Effector memory CD4-positive, alpha-beta T cell (primary cell): ENCODE data around the gene PBOV1.

Source experiments
- DNase-seq, 3 donors: peaks; one replicate each; pipeline ENCODE4 v3.0.0-alpha.2; 2020
- H3K27ac ChIP-seq: 2 replicates; pipeline ENCODE4 v1.7.0; 2013; ENCODE audit warnings: mild to moderate bottlenecking, low read length, moderate library complexity; ENCODE audit not compliant: insufficient read depth, poor library complexity, severe bottlenecking
- H3K27me3 ChIP-seq: replicated peaks from 2 replicates; pipeline ENCODE4 v1.7.0; 2013; ENCODE audit warnings: mild to moderate bottlenecking, low read length; ENCODE audit not compliant: insufficient read depth, control insufficient read depth, poor library complexity, severe bottlenecking
- H3K36me3 ChIP-seq: 2 replicates; pipeline ENCODE4 v1.7.0; 2013; ENCODE audit warnings: mild to moderate bottlenecking, low read length, moderate library complexity; ENCODE audit not compliant: control insufficient read depth, insufficient read depth
- H3K4me1 ChIP-seq: 2 replicates; pipeline ENCODE4 v1.7.0; 2013; ENCODE audit warnings: low read length, mild to moderate bottlenecking; ENCODE audit not compliant: control insufficient read depth, insufficient read depth, poor library complexity, severe bottlenecking
- H3K4me3 ChIP-seq: 2 replicates; pipeline ENCODE4 v1.7.0; 2013; ENCODE audit warnings: low read length, low read depth, mild to moderate bottlenecking; ENCODE audit not compliant: insufficient read depth, poor library complexity, severe bottlenecking
- H3K9me3 ChIP-seq: 2 replicates; pipeline ENCODE4 v1.7.0; 2013; ENCODE audit warnings: mild to moderate bottlenecking, low read length, moderate library complexity; ENCODE audit not compliant: control insufficient read depth

The PBOV1 gene

GRCh38 chr6:138211601-138212000 is 6.7 kb downstream of the PBOV1 start:
- Histone ChIP-seq H3K9me3 (no peaks in the 10 kb centered on the region), H3K27ac (no peak overlapping the region), H3K4me1 (no peaks in the 10 kb centered on the region), H3K4me3 (no peak overlapping the region), H3K36me3 (no peaks in the 10 kb centered on the region), H3K27me3 (no peaks in the 10 kb centered on the region)
- DNase-seq: no peak

DNA sequence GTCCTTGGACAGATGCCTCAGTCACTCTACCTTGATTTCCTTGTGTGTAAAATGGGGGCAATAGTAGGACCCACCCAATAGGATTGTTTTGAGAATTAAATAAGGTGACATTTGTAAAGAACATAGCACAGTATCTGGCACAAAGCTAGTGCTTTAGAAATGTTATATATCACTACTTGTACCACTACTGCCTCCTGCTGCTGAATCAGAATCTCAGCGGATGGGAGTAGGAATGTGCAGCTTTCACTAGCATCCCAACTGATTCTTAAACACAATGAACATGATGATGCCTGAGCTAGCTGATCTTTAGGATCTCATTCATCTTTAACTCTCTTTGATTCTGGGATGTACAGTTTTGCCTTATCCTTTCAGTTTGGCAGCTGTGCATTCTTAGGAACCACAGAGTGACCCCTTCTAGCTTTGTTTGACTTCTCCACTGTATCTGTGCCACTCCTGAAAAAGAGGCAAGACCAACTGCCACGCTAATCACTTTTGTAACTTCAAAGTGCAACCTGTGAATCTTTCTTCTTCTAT is 7.2 kb downstream of the PBOV1 start:
- no peak overlapping the region for H3K4me3 ChIP-seq
- H3K27ac ChIP-seq: no peak overlapping the region
- DNase-seq: no peak
- H3K27me3 ChIP-seq: no peaks in the 10 kb centered on the region
- no peaks in the 10 kb centered on the region for H3K9me3 ChIP-seq
- H3K4me1 ChIP-seq: no peaks in the 10 kb centered on the region
- H3K36me3 ChIP-seq: no peaks in the 10 kb centered on the region

GRCh38 chr6:138206862-138207261 is 11.4 kb downstream of the PBOV1 start:
- H3K27me3 ChIP-seq: no peaks in the 10 kb centered on the region

GRCh38 chr6:138205437-138206094 is 12.7 kb downstream of the PBOV1 start:
- no peak overlapping the region for H3K4me3 ChIP-seq
- H3K36me3 ChIP-seq: no peaks in the 10 kb centered on the region
- no peak for DNase-seq
- H3K27me3 ChIP-seq: no peaks in the 10 kb centered on the region
- no peaks in the 10 kb centered on the region for H3K4me1 ChIP-seq
- no peak overlapping the region for H3K27ac ChIP-seq
- no peaks in the 10 kb centered on the region for H3K9me3 ChIP-seq

More at GRCh38 chr6:138206862-138207261, 11.4 kb downstream of the PBOV1 start:
- Histone ChIP-seq H3K4me1 (no peaks in the 10 kb centered on the region), H3K9me3 (no peaks in the 10 kb centered on the region), H3K27ac (no peak overlapping the region), H3K36me3 (no peaks in the 10 kb centered on the region), H3K4me3 (no peak overlapping the region)
- no peak for DNase-seq

DNA sequence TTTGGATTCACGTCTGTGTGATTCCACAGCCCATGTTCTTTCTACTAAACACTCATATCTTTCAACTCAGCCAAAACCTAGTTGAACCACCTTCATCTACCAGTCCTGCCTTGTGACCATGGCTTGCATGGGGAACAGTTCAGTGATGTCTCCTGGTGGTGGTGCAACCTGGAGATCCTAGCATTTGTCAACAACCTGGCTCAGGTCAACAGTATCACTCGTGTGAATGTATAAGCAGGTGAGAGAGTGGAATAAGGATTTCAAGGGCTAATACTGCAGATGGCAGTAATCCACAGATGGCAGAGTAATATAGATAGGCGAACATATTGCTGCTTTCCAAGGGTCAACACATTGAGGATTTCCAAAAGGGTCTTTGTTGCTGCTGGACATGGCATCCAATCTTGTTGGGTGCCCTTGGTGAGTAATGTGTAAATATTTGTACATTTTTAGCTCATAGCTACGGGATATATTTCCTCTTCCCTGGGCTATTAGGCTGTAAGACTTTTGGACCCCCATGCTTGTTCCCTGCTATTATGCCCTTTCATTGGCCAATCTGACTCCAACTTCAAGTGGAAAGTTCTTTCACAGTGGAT is 13.4 kb downstream of the PBOV1 start:
- H3K27ac ChIP-seq: no peak overlapping the region

DNA sequence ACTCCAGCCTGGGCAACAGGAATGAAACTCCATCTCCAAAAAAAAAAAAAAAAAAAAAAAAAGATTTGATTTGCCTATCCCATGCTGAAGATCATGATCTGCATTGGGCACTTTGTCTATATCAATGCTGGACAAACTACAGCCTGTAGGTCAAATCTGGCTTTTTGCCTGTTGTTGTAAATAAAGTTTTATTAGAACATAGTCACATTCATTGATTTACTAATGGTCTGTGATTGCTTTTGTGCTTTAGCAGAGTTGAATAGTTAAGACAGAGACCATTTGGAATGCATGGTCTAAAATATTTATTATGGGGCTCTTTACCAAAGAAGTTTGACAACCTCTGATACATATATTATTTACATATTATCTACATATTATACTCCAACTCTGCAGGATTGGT is 14.0 kb downstream of the PBOV1 start:
- H3K4me3 ChIP-seq: no peak overlapping the region
- no peaks in the 10 kb centered on the region for H3K9me3 ChIP-seq
- no peak overlapping the region for H3K27ac ChIP-seq
- H3K36me3 ChIP-seq: no peaks in the 10 kb centered on the region
- DNase-seq: no peak
- H3K4me1 ChIP-seq: no peaks in the 10 kb centered on the region
- H3K27me3 ChIP-seq: no peaks in the 10 kb centered on the region

More for the DNA sequence above, 13.4 kb downstream of the PBOV1 start:
- Histone ChIP-seq H3K36me3 (no peaks in the 10 kb centered on the region), H3K9me3 (no peaks in the 10 kb centered on the region), H3K4me1 (no peaks in the 10 kb centered on the region), H3K27me3 (no peaks in the 10 kb centered on the region), H3K4me3 (no peak overlapping the region)
- DNase-seq: no peak

DNA sequence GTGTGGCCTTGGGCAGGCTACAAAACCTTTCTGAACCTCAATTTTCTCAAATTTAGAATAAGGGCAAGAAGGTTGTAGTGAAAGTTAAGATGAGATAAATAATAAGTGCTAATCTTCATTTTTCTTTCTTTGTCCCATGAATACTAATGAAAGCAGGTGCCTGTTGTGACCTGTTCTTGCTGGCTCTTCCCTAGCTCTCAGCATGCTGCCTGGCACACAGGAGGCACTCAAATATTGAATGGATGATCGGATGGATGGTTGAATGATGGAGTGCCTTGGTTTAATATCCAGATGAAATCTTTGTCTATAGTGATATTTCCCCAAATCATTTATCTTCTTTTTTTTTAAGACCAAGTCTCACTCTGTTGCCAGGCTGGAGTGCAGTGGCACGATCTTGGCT is 15.0 kb downstream of the PBOV1 start:
- Histone ChIP-seq H3K9me3 (no peaks in the 10 kb centered on the region), H3K36me3 (no peaks in the 10 kb centered on the region), H3K4me3 (no peak overlapping the region)

GRCh38 chr6:138201836-138202235 is 16.5 kb downstream of the PBOV1 start:
- no peak for DNase-seq
- no peaks in the 10 kb centered on the region for H3K4me1 ChIP-seq
- no peaks in the 10 kb centered on the region for H3K36me3 ChIP-seq
- no peak overlapping the region for H3K27ac ChIP-seq
- no peaks in the 10 kb centered on the region for H3K27me3 ChIP-seq
- H3K9me3 ChIP-seq: no peaks in the 10 kb centered on the region
- H3K4me3 ChIP-seq: no peak overlapping the region

More for the DNA sequence above, 15.0 kb downstream of the PBOV1 start:
- no peak for DNase-seq
- no peak overlapping the region for H3K27ac ChIP-seq
- H3K27me3 ChIP-seq: no peaks in the 10 kb centered on the region
- H3K4me1 ChIP-seq: no peaks in the 10 kb centered on the region

- H3K36me3 ChIP-seq: no peaks in the 10 kb centered on the region
- DNase-seq: no peak
- no peak overlapping the region for H3K27ac ChIP-seq
- no peak overlapping the region for H3K4me3 ChIP-seq
- no peaks in the 10 kb centered on the region for H3K4me1 ChIP-seq
- H3K27me3 ChIP-seq: no peaks in the 10 kb centered on the region
- H3K9me3 ChIP-seq: no peaks in the 10 kb centered on the region
These were observed 19.7 kb downstream of the PBOV1 start for GRCh38 chr6:138198430-138199091.

- no peak overlapping the region for H3K4me3 ChIP-seq
- H3K36me3 ChIP-seq: no peaks in the 10 kb centered on the region
- no peaks in the 10 kb centered on the region for H3K4me1 ChIP-seq
- H3K27ac ChIP-seq: no peak overlapping the region
- H3K9me3 ChIP-seq: no peaks in the 10 kb centered on the region
- H3K27me3 ChIP-seq: no peaks in the 10 kb centered on the region
- no peak for DNase-seq
These were observed 20.7 kb downstream of the PBOV1 start for GRCh38 chr6:138197570-138197969.
